Activated naive CD8-positive, alpha-beta T cell treated with anti-CD3 and anti-CD28 coated beads, Interleukin-2, amount 10 ng/mL, durations not matched to agents 7 days and 5 days (primary cell): ENCODE results near the gene SUMF1. TPM values are rescaled to one million over a fixed set of nuclear protein-coding genes. Genes with fewer than 3 reads are reported as not detected.
A peak's percentile ranks its signal among the peaks of the same experiment; 100 is the strongest.

Experiments used
- ATAC-seq: fragments of 150-1000 bp; cut with Tn5 transposase; one replicate; pipeline ENCODE4 v1.10.0; 2021; ENCODE audit warnings: low read depth, moderate library complexity
- POLR2A ChIA-PET: fragments of 350-600 bp; sonication (Branson Sonifier 250); formaldehyde crosslinking; loops from one replicate; lab custom pipeline; 2021; ENCODE audit warnings: antibody characterized with exemption; lab: Charles Lee
- DNase-seq: peaks from one replicate; pipeline ENCODE4 v3.0.0; 2021
- H3K27ac Mint-ChIP-seq: one replicate; pipeline ENCODE4 v1.8.0; 2022; ENCODE audit warnings: mild to moderate bottlenecking, mixed read lengths
- H3K27me3 Mint-ChIP-seq: one replicate; pipeline ENCODE4 v1.8.0; 2022; ENCODE audit warnings: mild to moderate bottlenecking, moderate library complexity, mixed read lengths
- H3K36me3 Mint-ChIP-seq: one replicate; pipeline ENCODE4 v1.8.0; 2021; ENCODE audit warnings: mild to moderate bottlenecking, mixed read lengths
- H3K4me1 Mint-ChIP-seq: one replicate; pipeline ENCODE4 v1.8.0; 2021; ENCODE audit warnings: mixed read lengths
- H3K4me3 Mint-ChIP-seq: one replicate; pipeline ENCODE4 v1.8.0; 2022; ENCODE audit warnings: mild to moderate bottlenecking, moderate library complexity, mixed read lengths
- H3K9me3 Mint-ChIP-seq: one replicate; pipeline ENCODE4 v1.8.0; 2021; ENCODE audit warnings: mixed read lengths
- total RNA-seq, 2 experiments: library from RNA; stranded (reverse); gene quantifications; one replicate each; pipeline ENCODE4 v1.2.3, GENCODE V29; 2021

Gene SUMF1
- total RNA-seq: 10 to 100 TPM in 1 of 2 experiments, 1 to 10 TPM in 1; 9.1 to 13.7 TPM

DNA sequence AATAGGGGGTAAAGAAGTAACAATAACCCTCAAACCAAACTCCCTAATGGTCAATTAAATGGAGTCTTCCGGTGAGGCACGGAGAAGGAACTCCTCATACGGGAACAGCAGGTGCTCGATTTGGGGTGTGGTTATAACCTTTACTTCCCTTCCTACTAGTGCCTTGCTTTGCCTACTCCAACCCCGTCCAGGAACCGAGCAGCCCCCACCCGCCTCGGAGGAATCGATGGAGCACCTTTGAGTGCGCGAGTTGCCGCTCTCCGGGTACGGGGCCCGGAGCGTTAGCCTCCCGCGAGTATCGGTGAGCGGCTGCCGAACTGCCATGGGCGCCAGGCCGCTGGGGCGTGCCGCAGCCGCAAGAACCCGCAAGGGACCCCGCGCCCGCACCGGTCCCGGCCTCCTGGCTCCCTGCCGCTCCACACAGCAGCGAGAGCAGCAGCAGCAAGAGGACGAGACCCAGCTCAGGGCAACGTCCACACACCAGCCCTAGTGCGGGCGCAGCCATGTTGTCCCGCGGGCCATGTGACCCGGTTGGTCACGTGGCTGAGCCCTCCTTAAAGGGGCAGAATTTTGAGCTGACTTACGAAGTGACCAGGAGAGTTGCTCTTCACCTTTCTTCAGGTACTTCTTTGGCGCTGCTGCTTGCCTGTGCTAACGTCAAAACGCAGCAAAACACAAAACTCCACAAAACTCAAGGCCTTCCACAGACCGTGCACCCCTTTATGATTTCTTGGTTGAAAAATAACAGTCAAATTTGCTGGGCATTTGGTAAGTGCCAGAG lies at the start of gene SUMF1:
SUMF1 (minus strand) TSS at position 529 of the 781 bp plus-strand sequence; CDS start at position 505, 24 bp downstream.
- peak; percentile 83 for DNase-seq
- no peaks in the 10 kb centered on the region for H3K36me3 Mint-ChIP-seq
- H3K9me3 Mint-ChIP-seq: no peaks in the 10 kb centered on the region
- peak within 1 kb of the TSS; percentile 93 for H3K4me3 Mint-ChIP-seq
- H3K4me1 Mint-ChIP-seq: peaks cover 13% of the 10 kb centered on the region
- peak; percentile 97 for ATAC-seq
- peaks cover 4% of the 10 kb centered on the region for H3K27me3 Mint-ChIP-seq
- POLR2A ChIA-PET: interaction anchor here (0.5 to 2.0 kb wide), 11 partner anchors 10 to 730 kb away, joined by 3 to 30 read pairs (median 5); partner anchors contain the start of gene ITPR1
- peak within 1 kb of the TSS; percentile 92 for H3K27ac Mint-ChIP-seq

GRCh38 chr3:4515916-4516579 lies 49.0 kb upstream of the SUMF1 start:
- no peak overlapping the region for H3K4me3 Mint-ChIP-seq
- H3K36me3 Mint-ChIP-seq: peaks cover 16% of the 10 kb centered on the region
- ATAC-seq: no peak
- no peak overlapping the region for H3K27ac Mint-ChIP-seq
- H3K4me1 Mint-ChIP-seq: peaks cover 34% of the 10 kb centered on the region
- POLR2A ChIA-PET: interaction anchor here (1.3 kb wide), 1 partner anchor 23 kb away, joined by 4 read pairs; the partner anchor contains the start of gene ITPR1
- H3K9me3 Mint-ChIP-seq: no peaks in the 10 kb centered on the region
- H3K27me3 Mint-ChIP-seq: no peaks in the 10 kb centered on the region
- no peak for DNase-seq

DNA sequence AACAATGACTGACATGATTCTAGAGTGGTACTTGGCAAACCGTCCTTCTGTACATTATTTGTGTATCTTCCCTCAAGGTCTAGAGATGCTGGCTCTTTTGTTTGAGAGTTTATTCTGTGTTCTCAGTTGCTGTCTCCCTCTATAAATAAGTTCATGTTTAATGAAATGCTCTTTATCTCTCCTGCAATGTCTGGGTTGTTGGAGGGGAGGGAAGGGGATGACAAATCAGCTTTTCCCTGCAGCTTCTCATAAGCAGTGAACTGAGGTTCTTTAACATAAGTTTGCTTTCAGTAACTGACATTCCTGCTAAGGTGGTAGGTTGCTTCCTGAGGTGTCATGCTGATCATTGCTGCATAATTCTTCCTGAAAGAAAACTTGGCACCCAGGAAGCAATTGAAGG lies 47.8 kb upstream of the SUMF1 start:
- no peaks in the 10 kb centered on the region for H3K9me3 Mint-ChIP-seq
- no peak overlapping the region for H3K27ac Mint-ChIP-seq
- DNase-seq (no peak), ATAC-seq (no peak)
- H3K4me3 Mint-ChIP-seq: no peak overlapping the region
- peaks cover 36% of the 10 kb centered on the region for H3K4me1 Mint-ChIP-seq
- POLR2A ChIA-PET: interaction anchor here (1.3 kb wide), 1 partner anchor 22 kb away, joined by 4 read pairs; the partner anchor contains the start of gene ITPR1
- H3K27me3 Mint-ChIP-seq: no peaks in the 10 kb centered on the region
- H3K36me3 Mint-ChIP-seq: peaks cover 17% of the 10 kb centered on the region

DNA sequence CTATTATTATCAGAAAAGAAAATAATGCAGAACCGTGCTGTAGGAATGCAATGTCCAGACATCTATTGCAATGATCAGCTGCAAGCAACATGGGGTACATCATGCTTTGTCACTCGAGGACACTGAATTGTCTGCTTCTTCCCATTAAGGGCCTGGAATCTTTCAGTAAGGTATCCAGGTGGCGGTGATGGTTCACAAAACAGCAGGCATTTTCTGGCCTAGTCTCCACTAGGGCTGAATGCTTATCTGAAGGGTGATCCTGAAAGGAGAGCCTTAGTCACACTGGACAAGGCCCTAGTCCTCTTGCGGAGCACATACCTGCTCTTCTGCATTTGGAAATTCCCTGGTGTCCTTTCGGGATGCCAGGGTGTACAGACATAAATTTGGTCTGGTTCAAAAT lies 47.3 kb upstream of the SUMF1 start:
- DNase-seq (no peak), ATAC-seq (no peak)
- Mint-ChIP-seq H3K9me3 (no peaks in the 10 kb centered on the region), H3K27me3 (no peaks in the 10 kb centered on the region), H3K4me1 (peaks cover 32% of the 10 kb centered on the region), H3K4me3 (no peak overlapping the region), H3K27ac (no peak overlapping the region), H3K36me3 (peaks cover 18% of the 10 kb centered on the region)
- POLR2A ChIA-PET: no interaction called here

DNA sequence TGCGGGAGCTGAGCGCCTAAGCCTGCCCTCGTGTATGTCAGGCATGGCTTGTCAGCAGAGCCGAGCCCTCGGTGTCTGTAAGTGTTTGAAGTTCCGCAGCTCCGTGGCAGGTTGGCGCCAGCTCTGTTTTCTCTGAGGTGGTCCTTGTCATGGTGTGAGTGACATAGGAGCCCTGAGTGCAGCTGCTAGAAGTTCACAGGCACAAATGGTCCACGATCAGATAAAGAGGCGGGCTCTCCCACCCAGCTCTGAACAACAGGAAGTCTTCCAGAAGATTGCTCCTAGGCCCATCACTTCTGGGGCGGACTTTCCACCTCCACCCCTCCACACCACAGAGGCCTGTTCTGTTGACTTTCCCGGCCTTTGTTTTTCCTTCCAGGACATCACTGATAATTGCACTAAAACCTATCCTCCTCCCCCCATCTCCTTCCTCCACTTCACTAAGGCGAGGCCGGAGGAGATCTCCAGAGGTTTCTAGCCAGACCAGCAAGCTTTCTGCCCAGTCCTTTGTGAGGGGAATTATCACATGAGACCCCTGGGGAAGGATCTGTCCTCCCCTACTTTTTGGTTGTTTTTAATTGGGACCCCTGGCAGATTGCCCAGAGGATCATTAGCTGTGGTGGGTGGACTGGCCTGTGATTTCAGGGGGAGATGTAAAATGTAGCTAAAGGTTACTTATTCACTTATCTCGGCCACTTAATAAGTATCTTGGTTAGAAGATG lies 46.0 kb upstream of the SUMF1 start:
- POLR2A ChIA-PET: interaction anchor here (0.5 kb wide), 1 partner anchor 57 kb away, joined by 3 read pairs; no protein-coding TSS in a partner anchor
- H3K4me1 Mint-ChIP-seq: peaks cover 27% of the 10 kb centered on the region
- H3K4me3 Mint-ChIP-seq: no peak overlapping the region
- no peaks in the 10 kb centered on the region for H3K9me3 Mint-ChIP-seq
- H3K27ac Mint-ChIP-seq: no peak overlapping the region
- ATAC-seq (no peak), DNase-seq (no peak)
- no peaks in the 10 kb centered on the region for H3K27me3 Mint-ChIP-seq
- H3K36me3 Mint-ChIP-seq: peaks cover 24% of the 10 kb centered on the region

- Mint-ChIP-seq H3K4me1 (peaks cover 28% of the 10 kb centered on the region), H3K27me3 (no peaks in the 10 kb centered on the region), H3K27ac (no peak overlapping the region), H3K9me3 (no peaks in the 10 kb centered on the region), H3K36me3 (peaks cover 19% of the 10 kb centered on the region), H3K4me3 (no peak overlapping the region)
- no peak for DNase-seq
- ATAC-seq: no peak
- POLR2A ChIA-PET: no interaction called here
These were observed 44.6 kb upstream of the SUMF1 start for GRCh38 chr3:4511491-4512262.

- ATAC-seq: no peak
- Mint-ChIP-seq H3K27me3 (no peaks in the 10 kb centered on the region), H3K36me3 (peaks cover 19% of the 10 kb centered on the region), H3K4me1 (peaks cover 39% of the 10 kb centered on the region), H3K9me3 (no peaks in the 10 kb centered on the region), H3K4me3 (no peak overlapping the region), H3K27ac (peak overlapping the region; percentile 18)
- DNase-seq: no peak
- POLR2A ChIA-PET: interaction anchor here (0.6 kb wide), 1 partner anchor 11 kb away, joined by 3 read pairs; no protein-coding TSS in a partner anchor
These were observed 43.1 kb upstream of the SUMF1 start for GRCh38 chr3:4509983-4510755.

DNA sequence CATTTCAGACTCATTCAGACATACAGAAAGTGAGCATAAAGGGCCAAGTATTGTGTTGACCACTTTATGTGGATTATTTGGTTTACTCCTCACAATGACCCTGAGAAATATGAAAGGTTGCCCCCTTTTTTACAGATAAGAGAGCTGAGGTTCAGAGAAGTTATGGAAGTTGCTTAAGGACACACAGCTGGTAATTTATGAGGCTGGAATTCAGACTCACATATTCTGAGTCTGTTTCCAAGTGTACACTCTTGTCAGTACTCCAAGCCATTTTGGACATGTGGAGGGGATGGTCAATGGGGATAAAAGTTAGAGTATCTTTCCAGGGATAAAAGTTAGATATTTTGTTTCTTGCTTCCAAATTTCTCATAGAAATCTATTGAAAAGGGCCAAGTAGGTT lies 42.0 kb upstream of the SUMF1 start:
- POLR2A ChIA-PET: interaction anchor here (0.6 to 8.2 kb wide), 2 partner anchors 10 to 15 kb away, joined by 3 to 87 read pairs; partner anchors contain the start of gene ITPR1
- H3K27ac Mint-ChIP-seq: no peak overlapping the region
- peaks cover 19% of the 10 kb centered on the region for H3K36me3 Mint-ChIP-seq
- H3K4me1 Mint-ChIP-seq: peaks cover 48% of the 10 kb centered on the region
- H3K4me3 Mint-ChIP-seq: no peak overlapping the region
- DNase-seq: no peak
- H3K9me3 Mint-ChIP-seq: no peaks in the 10 kb centered on the region
- no peak for ATAC-seq
- no peaks in the 10 kb centered on the region for H3K27me3 Mint-ChIP-seq

DNA sequence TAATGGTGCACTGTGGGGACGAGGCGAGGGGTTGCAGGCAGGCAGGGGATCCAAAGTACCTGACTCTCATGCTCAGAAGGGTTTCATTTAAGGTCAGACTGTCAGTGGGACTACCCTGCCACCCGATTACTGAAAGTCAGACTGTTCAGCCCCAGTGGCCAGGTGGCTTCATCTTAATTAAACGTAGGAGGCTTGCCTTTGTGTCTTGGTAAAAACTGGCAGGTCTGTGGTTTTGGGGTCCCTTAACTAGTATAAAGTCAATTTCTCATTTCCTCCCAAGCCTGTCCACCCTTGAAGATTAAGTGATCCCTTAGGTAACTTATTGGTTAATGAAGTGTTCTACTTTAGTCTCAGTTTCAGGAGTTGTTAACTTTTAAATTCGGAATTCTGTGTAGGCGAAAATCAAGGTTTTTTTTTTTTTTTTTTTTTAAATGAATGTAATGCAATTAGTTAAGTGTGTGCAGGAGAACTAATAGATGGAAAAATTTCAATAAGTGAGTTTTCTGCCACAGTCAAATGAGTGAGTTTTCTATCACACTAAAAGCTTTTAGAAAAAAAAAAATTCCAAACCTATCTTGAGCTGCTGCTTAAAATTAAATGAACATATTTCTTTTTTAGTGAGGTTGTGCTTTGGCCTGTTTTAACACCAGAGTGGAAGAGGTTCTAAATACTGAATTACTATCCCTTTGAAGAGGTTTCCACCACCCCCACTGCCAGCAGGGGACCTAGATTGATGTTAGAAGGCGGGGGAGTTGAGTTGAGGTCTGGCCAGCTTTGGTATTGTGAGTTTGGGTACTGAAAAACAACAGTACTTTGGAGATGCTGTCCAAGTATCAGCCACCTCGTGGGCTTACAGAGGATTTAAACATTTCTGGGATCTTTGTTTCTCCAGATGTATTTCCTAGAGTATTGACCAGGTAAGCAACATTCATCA lies 41.2 kb upstream of the SUMF1 start:
- ATAC-seq: no peak
- DNase-seq: no peak
- H3K4me1 Mint-ChIP-seq: peaks cover 53% of the 10 kb centered on the region

GRCh38 chr3:4507024-4507596 lies 40.0 kb upstream of the SUMF1 start:
- no peaks in the 10 kb centered on the region for H3K9me3 Mint-ChIP-seq
- DNase-seq: no peak
- no peak overlapping the region for H3K4me3 Mint-ChIP-seq
- peaks cover 19% of the 10 kb centered on the region for H3K36me3 Mint-ChIP-seq
- H3K4me1 Mint-ChIP-seq: peaks cover 51% of the 10 kb centered on the region
- POLR2A ChIA-PET: interaction anchor here (0.6 to 8.2 kb wide), 2 partner anchors 12 to 13 kb away, joined by 4 to 87 read pairs; partner anchors contain the start of gene ITPR1
- no peak overlapping the region for H3K27ac Mint-ChIP-seq
- H3K27me3 Mint-ChIP-seq: no peaks in the 10 kb centered on the region
- ATAC-seq: no peak

More for the DNA sequence above, 41.2 kb upstream of the SUMF1 start:
- Mint-ChIP-seq H3K36me3 (peaks cover 19% of the 10 kb centered on the region), H3K4me3 (peak overlapping the region; percentile 0), H3K27me3 (no peaks in the 10 kb centered on the region), H3K9me3 (no peaks in the 10 kb centered on the region), H3K27ac (no peak overlapping the region)
- POLR2A ChIA-PET: interaction anchor here (0.6 to 8.2 kb wide), 2 partner anchors 11 to 14 kb away, joined by 3 to 87 read pairs; partner anchors contain the start of gene ITPR1
